H9 (cell line): ENCODE results near the gene APOBEC3B. TPM values are rescaled to one million over a fixed set of nuclear protein-coding genes. Genes with fewer than 3 reads are reported as not detected.
"Not testable (repeated sequence)": the region's sequence is repeated elsewhere in the genome, so short reads cannot be mapped to it uniquely, and the experiment has no call there.

Experiments
- DNase-seq: peaks from one replicate; pipeline ENCODE4 v3.0.0-alpha.2; 2017
- H2AFZ ChIP-seq: one replicate; pipeline ENCODE4 v1.6.1; 2013; ENCODE audit warnings: mild to moderate bottlenecking, low read length, control low read depth, moderate library complexity
- H2AK5ac ChIP-seq: 2 replicates; pipeline ENCODE4 v1.6.1; 2013; ENCODE audit warnings: low read length, control low read depth, mixed read lengths; ENCODE audit not compliant: insufficient read length
- H2BK120ac ChIP-seq: one replicate; pipeline ENCODE4 v1.6.1; 2013; ENCODE audit warnings: low read depth, mild to moderate bottlenecking, low read length, control low read depth, inconsistent platforms; ENCODE audit not compliant: poor library complexity, severe bottlenecking
- H2BK12ac ChIP-seq: 2 replicates; pipeline ENCODE4 v1.6.1; 2013; ENCODE audit warnings: low read length, control low read depth, mixed read lengths, low read depth; ENCODE audit not compliant: insufficient read length
- H2BK15ac ChIP-seq: 2 replicates; pipeline ENCODE4 v1.6.1; 2013; ENCODE audit warnings: low read depth, low read length, control low read depth
- H2BK20ac ChIP-seq: one replicate; pipeline ENCODE4 v1.6.1; 2013; ENCODE audit warnings: low read depth, mild to moderate bottlenecking, low read length, control low read depth, inconsistent platforms; ENCODE audit not compliant: poor library complexity, severe bottlenecking
- H2BK5ac ChIP-seq: 2 replicates; pipeline ENCODE4 v1.6.1; 2013; ENCODE audit warnings: low read length, control low read depth, mixed read lengths; ENCODE audit not compliant: insufficient read length
- H3K14ac ChIP-seq: 2 replicates; pipeline ENCODE4 v1.6.1; 2013; ENCODE audit warnings: low read length, control low read depth; ENCODE audit not compliant: insufficient read depth
- H3K18ac ChIP-seq: 2 replicates; pipeline ENCODE4 v1.6.1; 2013; ENCODE audit warnings: low read depth, mild to moderate bottlenecking, mixed read lengths, low read length, control low read depth; ENCODE audit not compliant: insufficient read length
- H3K23ac ChIP-seq: 2 replicates; pipeline ENCODE4 v1.6.1; 2013; ENCODE audit warnings: low read length, control low read depth, mixed read lengths, low read depth; ENCODE audit not compliant: insufficient read length
- H3K23me2 ChIP-seq: 2 replicates; pipeline ENCODE4 v1.6.1; 2013; ENCODE audit warnings: low read depth, mild to moderate bottlenecking, mixed read lengths, low read length, control low read depth; ENCODE audit not compliant: insufficient read length, poor library complexity, severe bottlenecking
- H3K27ac ChIP-seq: 2 replicates; pipeline ENCODE4 v1.5.1; 2013; ENCODE audit warnings: low read length, control low read depth, mixed read lengths, low read depth; ENCODE audit not compliant: insufficient read length
- H3K27me3 ChIP-seq: 2 replicates; pipeline ENCODE4 v1.6.1; 2013; ENCODE audit warnings: low read length, control low read depth, inconsistent platforms; ENCODE audit not compliant: insufficient read depth
- H3K4ac ChIP-seq: 2 replicates; pipeline ENCODE4 v1.6.1; 2013; ENCODE audit warnings: low read depth, mild to moderate bottlenecking, control low read depth, inconsistent platforms, low read length, moderate library complexity
- H3K4me1 ChIP-seq: 2 replicates; pipeline ENCODE4 v1.6.1; 2013; ENCODE audit warnings: low read length, control low read depth, inconsistent platforms; ENCODE audit not compliant: insufficient read depth
- H3K4me2 ChIP-seq: 2 replicates; pipeline ENCODE4 v1.6.1; 2013; ENCODE audit warnings: low read length, control low read depth, mixed read lengths; ENCODE audit not compliant: insufficient read length, insufficient read depth
- H3K56ac ChIP-seq: 2 replicates; pipeline ENCODE4 v1.6.1; 2013; ENCODE audit warnings: low read depth, mild to moderate bottlenecking, mixed read lengths, low read length, control low read depth; ENCODE audit not compliant: insufficient read length
- H3K79me1 ChIP-seq: 2 replicates; pipeline ENCODE4 v1.6.1; 2013; ENCODE audit warnings: low read depth, mild to moderate bottlenecking, moderate library complexity, low read length, control low read depth, inconsistent platforms; ENCODE audit not compliant: insufficient read depth, poor library complexity, severe bottlenecking
- H3K79me2 ChIP-seq: 2 replicates; pipeline ENCODE4 v1.6.1; 2013; ENCODE audit warnings: low read length, control low read depth, inconsistent platforms; ENCODE audit not compliant: insufficient read depth
- H3K9ac ChIP-seq: 2 replicates; pipeline ENCODE4 v1.6.1; 2013; ENCODE audit warnings: low read length, control low read depth, mixed read lengths; ENCODE audit not compliant: insufficient read length; ENCODE audit errors: extremely low read depth
- H3K9me3 ChIP-seq: one replicate; pipeline ENCODE4 v1.6.1; 2013; ENCODE audit warnings: low read depth, low read length, inconsistent platforms; ENCODE audit not compliant: control insufficient read depth
- H3T11ph ChIP-seq: one replicate; pipeline ENCODE4 v1.6.1; 2013; ENCODE audit warnings: mild to moderate bottlenecking, low read length, control low read depth, inconsistent platforms
- H4K20me1 ChIP-seq: one replicate; pipeline ENCODE4 v1.6.1; 2013; ENCODE audit not compliant: control insufficient read depth, insufficient read length, insufficient read depth
- H4K5ac ChIP-seq: 2 replicates; pipeline ENCODE4 v1.6.1; 2013; ENCODE audit warnings: low read depth, mild to moderate bottlenecking, mixed read lengths, low read length, control low read depth; ENCODE audit not compliant: insufficient read length
- H4K8ac ChIP-seq: replicated peaks from 2 replicates; pipeline ENCODE4 v1.6.1; 2013; ENCODE audit warnings: low read length, control low read depth, mixed read lengths, low read depth; ENCODE audit not compliant: insufficient read length
- H4K91ac ChIP-seq: 2 replicates; pipeline ENCODE4 v1.6.1; 2013; ENCODE audit warnings: low read depth, mild to moderate bottlenecking, moderate library complexity, mixed read lengths, low read length, control low read depth; ENCODE audit not compliant: insufficient read length
- H3K27ac Mint-ChIP-seq, 3 experiments: 2 replicates in 2 of 3; 3 replicates in 1 of 3; pipeline ENCODE4 v1.8.0; 2020 to 2021; ENCODE audit warnings: mixed read lengths in 3 of 3, mild to moderate bottlenecking in 1 of 3, moderate library complexity in 1 of 3
- H3K27me3 Mint-ChIP-seq: 2 replicates; pipeline ENCODE4 v1.8.0; 2021; ENCODE audit warnings: low read depth, mild to moderate bottlenecking, moderate library complexity, mixed read lengths
- H3K36me3 Mint-ChIP-seq, 3 experiments: 2 replicates in 2 of 3; 3 replicates in 1 of 3; pipeline ENCODE4 v1.8.0; 2020 to 2021; ENCODE audit warnings: low read depth in 3 of 3, mixed read lengths in 3 of 3; ENCODE audit not compliant: insufficient read depth in 1 of 3
- H3K4me1 Mint-ChIP-seq, 2 experiments: 2 replicates each; pipeline ENCODE4 v1.8.0; 2020; ENCODE audit warnings: mixed read lengths in 2 of 2
- H3K4me3 Mint-ChIP-seq, 2 experiments: 2 replicates in 1 of 2; 3 replicates in 1 of 2; pipeline ENCODE4 v1.8.0; 2020 to 2021; ENCODE audit warnings: mild to moderate bottlenecking in 2 of 2, mixed read lengths in 2 of 2, moderate library complexity in 1 of 2
- H3K9me3 Mint-ChIP-seq, 2 experiments: 2 replicates in 1 of 2; 3 replicates in 1 of 2; pipeline ENCODE4 v1.8.0; 2020; ENCODE audit warnings: mild to moderate bottlenecking in 2 of 2, mixed read lengths in 2 of 2, moderate library complexity in 1 of 2
- CTCF ChIP-seq: fragments of 200-600 bp; sonication (generic); conservative IDR thresholded peaks from 3 replicates; pipeline ENCODE4 v1.8.0; 2021; ENCODE audit warnings: antibody characterized with exemption, mild to moderate bottlenecking
- WGBS: extraction: QIAGEN DNeasy Blood & Tissue Kit; methylation state at CpG from one replicate; pipeline ENCODE4 v1.1.7; 2013; ENCODE audit warnings: missing lambda C conversion rate, low lambda C conversion rate, mixed read lengths; ENCODE audit not compliant: insufficient read length; ENCODE audit errors: extremely low coverage; 5-methylcytosine and 5-hydroxymethylcytosine counted together
- total RNA-seq: library from RNA; stranded (reverse); gene quantifications from 2 replicates; pipeline ENCODE4 v1.2.1, GENCODE V29; 2021

The APOBEC3B gene
- total RNA-seq, 1 experiment from 2014 or later = 29.0 TPM

GRCh38 chr22:38989466-38989865 is 7.3 kb downstream of the APOBEC3B start:
- peaks cover 5 to 8% of the 10 kb centered on the region in 2 experiments; a peak in 4 of 5 replicates for H3K9me3 Mint-ChIP-seq
- Histone ChIP-seq H4K8ac (no peak overlapping the region), H3K79me2 (no peaks in the 10 kb centered on the region), H3K4ac (no peak overlapping the region), H3K4me1 (no peaks in the 10 kb centered on the region; the same call in 1 of the 2 replicates), H3T11ph (no peak overlapping the region), H2BK120ac (no peak overlapping the region), H3K23me2 (no peaks in the 10 kb centered on the region), H3K18ac (no peak overlapping the region), H3K23ac (no peak overlapping the region), H3K27me3 (no peaks in the 10 kb centered on the region), H2BK12ac (no peak overlapping the region), H2BK15ac (no peak overlapping the region), H3K4me2 (no peak overlapping the region), H2BK5ac (no peak overlapping the region), H3K14ac (no peak overlapping the region), H3K79me1 (no peaks in the 10 kb centered on the region), H3K27ac (no peak overlapping the region), H4K20me1 (no peaks in the 10 kb centered on the region), H3K9me3 (no peaks in the 10 kb centered on the region), H4K5ac (no peak overlapping the region), H2BK20ac (no peak overlapping the region), H3K9ac (no peak overlapping the region), H4K91ac (no peak overlapping the region), H2AFZ (no peak overlapping the region), H3K56ac (no peak overlapping the region), H2AK5ac (no peak overlapping the region)
- peaks cover 3% of the 10 kb centered on the region for H3K27me3 Mint-ChIP-seq
- H3K27ac Mint-ChIP-seq = peak overlapping the region in 2 of 3 experiments; percentile 35 to 39; a peak in 1 of 7 replicates
- H3K36me3 Mint-ChIP-seq = peaks cover 3 to 20% (median 18%) of the 10 kb centered on the region in 3 experiments; a peak in 5 of 7 replicates
- TF ChIP-seq CTCF = no peak
- no peak overlapping the region for H3K4me3 Mint-ChIP-seq
- WGBS = no CpG with 5 or more reads among the region's 6 CpGs
- peaks cover 29 to 31% of the 10 kb centered on the region in 2 experiments for H3K4me1 Mint-ChIP-seq
- no peak for DNase-seq

GRCh38 chr22:38992871-38993371 is 10.8 kb downstream of the APOBEC3B start:
- not testable (repeated sequence) for H3K4me2 ChIP-seq, H4K5ac ChIP-seq, H3K27me3 Mint-ChIP-seq, H3K9me3 Mint-ChIP-seq, H2BK20ac ChIP-seq, H3T11ph ChIP-seq, H3K27me3 ChIP-seq, H3K23ac ChIP-seq, H4K8ac ChIP-seq, H2BK5ac ChIP-seq, H2BK12ac ChIP-seq, H3K23me2 ChIP-seq, H3K4me1 ChIP-seq, H3K79me2 ChIP-seq, H3K27ac ChIP-seq, H3K79me1 ChIP-seq, H3K18ac ChIP-seq, H3K56ac ChIP-seq, H2BK15ac ChIP-seq, H2AK5ac ChIP-seq, H3K9ac ChIP-seq, H3K4ac ChIP-seq, H3K14ac ChIP-seq, H4K20me1 ChIP-seq, H3K9me3 ChIP-seq, H3K36me3 Mint-ChIP-seq, H3K27ac Mint-ChIP-seq, H2AFZ ChIP-seq, H2BK120ac ChIP-seq, H4K91ac ChIP-seq
- Mint-ChIP-seq H3K4me1 (peaks cover 34 to 35% of the 10 kb centered on the region in 2 experiments), H3K4me3 (peak overlapping the region in 1 of 2 experiments; percentile 29; a peak in 1 of 5 replicates)
- no CpG with 5 or more reads among the region's 12 CpGs for WGBS
- DNase-seq = peak; percentile 82
